OCI-LY3 (cell line): ENCODE results near the gene ETV3L.

ENCODE experiments used
- EZH2phosphoT487 ChIP-seq: fragments of 200-600 bp; shearing (Covaris generic); IDR thresholded peaks from 2 replicates; pipeline ENCODE4 v1.6.1; 2018; ENCODE audit warnings: antibody characterized with exemption, mixed run types, low read depth
- TF ChIP-seq, protein P1 (sequence below): fragments of 200-600, 300-600 bp; sonication (generic); IDR thresholded peaks from 2 replicates; pipeline ENCODE4 v1.5.1; 2014; ENCODE audit warnings: antibody characterized with exemption, low read length, low read depth

- TF ChIP-seq, protein P1, sequence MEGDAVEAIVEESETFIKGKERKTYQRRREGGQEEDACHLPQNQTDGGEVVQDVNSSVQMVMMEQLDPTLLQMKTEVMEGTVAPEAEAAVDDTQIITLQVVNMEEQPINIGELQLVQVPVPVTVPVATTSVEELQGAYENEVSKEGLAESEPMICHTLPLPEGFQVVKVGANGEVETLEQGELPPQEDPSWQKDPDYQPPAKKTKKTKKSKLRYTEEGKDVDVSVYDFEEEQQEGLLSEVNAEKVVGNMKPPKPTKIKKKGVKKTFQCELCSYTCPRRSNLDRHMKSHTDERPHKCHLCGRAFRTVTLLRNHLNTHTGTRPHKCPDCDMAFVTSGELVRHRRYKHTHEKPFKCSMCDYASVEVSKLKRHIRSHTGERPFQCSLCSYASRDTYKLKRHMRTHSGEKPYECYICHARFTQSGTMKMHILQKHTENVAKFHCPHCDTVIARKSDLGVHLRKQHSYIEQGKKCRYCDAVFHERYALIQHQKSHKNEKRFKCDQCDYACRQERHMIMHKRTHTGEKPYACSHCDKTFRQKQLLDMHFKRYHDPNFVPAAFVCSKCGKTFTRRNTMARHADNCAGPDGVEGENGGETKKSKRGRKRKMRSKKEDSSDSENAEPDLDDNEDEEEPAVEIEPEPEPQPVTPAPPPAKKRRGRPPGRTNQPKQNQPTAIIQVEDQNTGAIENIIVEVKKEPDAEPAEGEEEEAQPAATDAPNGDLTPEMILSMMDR = no peak
- no peak for TF ChIP-seq EZH2phosphoT487
Observed at GRCh38 chr1:157135070-157135469, 35.5 kb upstream of the ETV3L start.
